Measurements from ENCODE around the gene CDRT4. TPM values are rescaled to one million over a fixed set of nuclear protein-coding genes. Genes with fewer than 3 reads are reported as not detected.

The CDRT4 gene
- total RNA-seq, 1 experiment from 2014 or later = 0.80 TPM

DNA sequence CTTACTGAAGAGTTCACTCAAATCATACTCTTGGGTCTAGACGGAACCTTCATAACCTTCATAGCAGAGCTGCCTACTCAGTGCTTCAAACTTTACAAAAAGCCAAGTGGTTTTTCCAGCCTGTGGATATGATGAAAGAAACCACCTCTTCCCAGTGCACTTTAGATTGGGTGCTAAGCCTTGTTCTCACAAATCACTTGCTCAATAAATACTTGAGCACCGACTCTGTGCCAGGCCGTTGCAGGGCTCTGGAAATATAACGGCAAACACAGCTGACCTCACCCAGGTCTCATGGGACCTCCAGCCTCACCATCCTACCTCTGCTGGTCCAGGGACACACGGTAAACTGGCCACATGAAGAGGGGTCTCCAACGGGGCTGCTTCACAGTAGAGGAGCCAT is 35.7 kb downstream of the CDRT4 start:
- DNase-seq (ENCODE audit: low read depth) = no peak

DNA sequence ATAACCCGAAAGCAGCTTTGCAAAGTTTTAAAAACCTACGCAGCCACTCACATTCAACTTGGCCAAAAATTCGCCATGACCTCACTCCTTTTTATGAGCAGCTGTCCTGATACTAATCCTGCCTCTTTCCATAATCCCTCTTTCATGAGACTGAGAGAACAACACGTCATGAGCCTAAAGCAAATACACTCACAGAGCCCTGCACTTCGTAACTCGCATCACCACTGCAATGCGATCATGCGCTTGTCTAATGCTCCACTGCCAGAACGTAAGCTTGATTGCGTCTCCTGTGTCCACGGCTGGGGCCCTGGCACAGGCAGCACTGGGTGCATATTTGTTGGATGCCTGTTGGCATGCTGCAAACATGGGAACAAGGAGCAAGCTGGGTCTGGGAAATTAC is 36.2 kb downstream of the CDRT4 start:
- no peak for DNase-seq (ENCODE audit: low read depth)

DNA sequence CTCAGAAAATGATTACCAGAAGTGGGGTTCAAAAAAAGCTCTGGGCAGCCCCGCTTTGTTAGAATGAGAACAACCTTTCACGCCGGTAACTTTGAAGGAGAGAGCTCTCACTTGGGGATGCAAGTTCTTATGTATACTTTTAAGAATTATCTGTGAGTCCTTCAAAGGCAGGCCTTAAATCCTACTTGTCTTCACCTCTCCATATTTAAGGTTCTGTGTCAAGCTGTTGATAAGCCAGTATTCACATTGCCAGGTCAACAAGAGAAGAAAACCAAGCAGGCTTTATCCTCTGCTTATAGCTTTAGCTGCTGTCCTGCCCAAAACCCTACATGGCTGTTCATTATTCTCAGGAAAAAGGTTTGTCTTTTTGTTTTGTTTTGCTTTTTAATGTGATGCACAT is 42.9 kb downstream of the CDRT4 start:
- DNase-seq (ENCODE audit: low read depth) = no peak

DNA sequence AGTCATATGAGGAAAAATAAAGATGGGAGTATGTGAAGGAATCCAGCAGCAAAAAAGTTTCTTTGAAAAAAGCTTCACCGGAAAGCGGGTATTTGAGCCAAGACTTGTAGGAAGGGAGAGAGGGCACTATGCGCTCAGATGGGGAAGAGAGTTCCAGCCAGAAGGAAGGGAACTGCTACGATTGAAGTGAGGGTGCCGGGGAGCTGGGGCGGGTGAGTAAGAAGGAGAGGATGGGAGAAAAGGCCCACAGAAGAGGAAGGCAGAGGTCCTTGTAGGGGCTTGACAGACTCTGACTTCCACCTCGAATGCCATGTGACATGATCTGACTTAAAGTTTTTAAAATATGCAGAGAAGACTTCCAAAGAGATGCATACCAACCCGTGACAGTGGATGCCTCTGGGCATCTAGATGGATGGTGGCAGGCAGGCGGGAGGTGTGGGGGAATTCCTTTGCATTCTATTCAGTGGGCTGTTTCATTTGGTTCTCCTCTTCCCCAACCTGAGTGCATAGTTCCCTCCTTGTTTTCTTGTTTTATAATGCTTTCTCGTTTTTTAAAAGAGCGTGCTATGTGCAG is 44.9 kb downstream of the CDRT4 start:
- no peak for DNase-seq (ENCODE audit: low read depth)

DNA sequence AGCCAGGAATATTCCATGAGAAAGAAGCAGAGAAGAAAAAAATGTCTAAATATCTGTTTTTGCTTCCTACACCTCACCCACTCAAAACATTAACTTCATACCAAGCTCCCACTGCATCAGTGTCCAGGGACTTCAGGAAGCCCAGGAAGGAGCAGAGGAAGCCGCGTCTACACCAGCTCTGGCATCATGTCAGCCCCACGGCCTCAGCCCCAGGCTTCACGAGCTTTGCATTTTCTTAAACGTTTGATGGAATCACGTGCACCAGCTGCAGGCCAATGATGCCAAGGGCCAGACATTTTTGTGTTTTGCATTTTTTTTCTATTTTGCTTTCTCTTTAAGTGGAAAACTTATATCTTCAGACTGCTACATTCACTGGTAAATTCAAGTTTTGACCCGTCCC is 48.6 kb downstream of the CDRT4 start:
- DNase-seq (ENCODE audit: low read depth) = no peak

DNA sequence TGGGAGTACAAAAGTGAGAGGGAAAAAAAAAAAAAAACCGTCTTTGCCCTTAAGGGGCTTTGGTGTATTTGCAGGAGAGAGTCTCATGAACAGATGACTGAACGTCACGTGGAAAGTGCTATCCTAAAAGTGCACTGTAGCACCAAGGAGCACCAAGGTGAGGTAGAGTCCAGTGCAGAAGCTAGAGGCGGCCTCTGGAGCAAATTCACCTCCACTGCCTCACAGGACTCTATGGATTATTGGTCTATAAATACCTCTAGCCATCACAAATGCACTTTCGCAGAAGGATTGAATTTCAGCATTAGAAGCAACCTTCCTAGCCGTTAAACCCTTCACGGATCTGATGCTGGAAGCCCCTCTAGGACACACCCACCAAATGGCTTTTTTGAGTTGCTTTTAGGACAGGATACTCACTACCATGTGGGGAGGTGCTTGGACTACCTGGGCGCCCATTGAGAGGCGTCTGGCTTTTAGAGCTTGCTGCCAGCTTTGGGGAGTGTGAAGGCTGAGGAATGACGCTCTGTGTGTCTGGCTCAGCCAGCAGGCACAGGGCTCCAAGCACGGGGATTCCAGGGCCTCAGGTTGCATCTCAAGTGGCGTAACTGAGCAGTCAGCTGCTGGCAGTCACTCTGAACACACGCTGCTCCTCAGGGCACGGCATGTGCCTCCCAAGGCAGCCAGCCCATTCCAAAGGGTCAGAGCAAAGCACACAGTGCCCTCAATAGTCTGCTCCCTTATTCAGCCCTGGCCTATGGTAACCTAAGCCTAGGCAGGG is 52.7 kb downstream of the CDRT4 start:
- peak; percentile 24 for DNase-seq (ENCODE audit: low read depth)

DNA sequence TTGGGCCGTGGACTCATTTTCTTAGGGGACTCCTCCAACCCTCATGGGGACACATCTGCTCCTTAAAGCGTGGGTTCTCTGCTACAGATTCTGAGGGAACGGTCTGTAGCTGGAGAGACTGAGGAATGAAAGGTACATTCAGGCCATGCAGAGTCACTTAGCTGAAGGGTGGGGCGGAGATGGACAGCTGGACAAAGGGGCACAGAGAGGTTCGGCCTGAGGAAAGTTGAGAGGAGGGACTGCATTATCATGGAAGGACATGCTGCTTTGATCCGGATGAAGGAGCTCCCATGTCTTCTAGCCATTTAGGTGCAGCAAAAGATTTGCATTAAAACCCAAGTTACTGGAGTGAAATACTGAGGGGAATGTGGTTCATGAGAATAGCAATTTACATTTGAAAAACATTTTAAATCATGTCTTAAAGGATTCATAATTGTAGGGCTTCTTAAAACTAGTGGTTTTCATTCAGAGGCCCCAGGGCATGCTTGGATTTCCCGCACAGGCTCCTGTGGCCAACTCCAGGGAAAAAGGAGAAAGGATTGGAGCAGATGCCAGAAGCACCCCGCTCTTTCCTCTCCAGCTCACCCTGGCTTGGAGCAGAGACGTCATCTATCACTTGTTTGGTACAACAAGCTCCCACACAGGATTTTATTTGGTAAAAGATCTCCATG is 54.2 kb downstream of the CDRT4 start:
- DNase-seq (ENCODE audit: low read depth) = no peak

DNA sequence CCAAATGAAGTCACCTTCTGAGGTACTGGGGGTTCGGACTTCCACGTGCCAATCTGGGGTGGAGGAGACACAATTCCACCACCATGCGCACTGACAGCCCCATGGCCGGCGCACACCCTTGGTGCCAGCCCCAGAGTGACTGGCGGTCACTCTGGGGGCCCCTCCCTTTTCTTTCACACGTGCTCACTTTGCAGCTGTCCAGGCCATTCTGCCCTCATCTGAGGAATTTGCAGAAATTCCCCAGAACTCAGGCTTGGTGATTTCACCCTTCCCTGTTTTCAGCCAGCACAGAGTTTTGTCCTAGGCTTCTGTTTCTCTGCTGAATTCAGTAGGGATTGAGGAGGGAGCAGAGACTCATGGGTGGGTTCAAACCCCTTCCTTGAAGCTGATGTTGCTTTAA is 54.8 kb downstream of the CDRT4 start:
- DNase-seq (ENCODE audit: low read depth) = no peak

DNA sequence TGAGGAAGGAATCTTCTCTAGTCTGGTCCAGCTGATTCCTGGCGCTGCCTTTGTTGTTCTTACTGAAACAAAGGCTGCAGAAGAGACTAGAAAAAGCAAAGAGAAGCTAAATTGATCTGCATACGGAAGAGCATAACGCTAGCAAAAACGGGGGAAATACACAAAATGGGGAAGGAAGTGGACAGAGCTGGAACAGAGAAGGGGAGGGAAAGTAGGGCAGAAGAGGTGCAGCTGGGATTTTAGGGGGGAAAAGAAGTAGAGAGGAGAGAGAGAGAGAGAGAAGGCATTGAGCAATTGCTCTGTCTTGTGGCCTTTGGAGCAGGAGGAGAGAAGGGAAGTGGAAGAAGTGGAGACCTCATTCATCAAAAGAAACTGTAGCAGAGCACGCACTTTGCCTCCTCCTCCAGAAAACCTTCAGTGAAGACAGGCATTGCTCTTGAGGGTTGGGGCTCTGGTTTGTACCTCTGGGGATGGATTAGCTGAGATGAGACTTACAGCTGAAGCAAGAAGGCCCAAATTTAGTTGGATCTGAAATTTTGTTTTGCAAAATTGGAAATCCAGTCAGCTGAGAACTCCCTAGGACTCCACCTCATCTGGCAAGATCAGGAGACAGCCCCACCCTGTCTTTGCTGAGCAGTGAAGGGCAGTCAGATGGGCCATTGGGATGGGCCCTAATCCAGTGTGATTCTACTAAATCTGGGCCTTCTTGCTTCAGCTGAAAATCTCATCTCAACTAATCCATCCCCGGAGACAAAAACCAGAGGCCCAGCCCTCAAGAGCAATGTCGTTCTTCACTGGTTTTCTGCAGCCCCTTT is 55.8 kb downstream of the CDRT4 start:
- no peak for DNase-seq (ENCODE audit: low read depth)

DNA sequence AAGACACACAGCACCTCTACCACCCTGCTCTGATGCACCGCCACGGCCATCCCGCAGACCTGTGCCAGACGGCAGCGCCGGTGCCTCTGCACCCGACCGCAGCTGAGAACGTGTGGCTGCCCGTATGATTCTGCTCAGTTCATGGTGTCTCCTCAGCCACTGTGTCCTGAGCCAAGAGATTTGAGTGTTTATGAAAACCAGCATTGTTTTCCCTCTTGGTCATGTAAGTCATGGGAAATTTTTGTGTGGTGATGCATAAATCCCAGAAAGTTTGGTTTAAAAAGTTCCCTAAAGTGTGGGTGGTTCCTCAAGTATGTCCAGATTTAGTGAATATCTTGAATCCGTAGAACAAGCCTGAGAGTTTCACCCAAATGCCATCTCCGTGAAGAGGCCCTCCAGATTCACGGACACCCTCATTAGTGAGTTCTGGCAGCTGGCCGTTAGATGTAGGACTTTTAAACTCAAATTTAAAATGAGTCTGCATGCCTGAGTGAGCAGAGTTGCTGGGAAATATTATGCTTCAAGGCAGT is 57.6 kb downstream of the CDRT4 start:
- DNase-seq (ENCODE audit: low read depth) = peak; percentile 84

DNA sequence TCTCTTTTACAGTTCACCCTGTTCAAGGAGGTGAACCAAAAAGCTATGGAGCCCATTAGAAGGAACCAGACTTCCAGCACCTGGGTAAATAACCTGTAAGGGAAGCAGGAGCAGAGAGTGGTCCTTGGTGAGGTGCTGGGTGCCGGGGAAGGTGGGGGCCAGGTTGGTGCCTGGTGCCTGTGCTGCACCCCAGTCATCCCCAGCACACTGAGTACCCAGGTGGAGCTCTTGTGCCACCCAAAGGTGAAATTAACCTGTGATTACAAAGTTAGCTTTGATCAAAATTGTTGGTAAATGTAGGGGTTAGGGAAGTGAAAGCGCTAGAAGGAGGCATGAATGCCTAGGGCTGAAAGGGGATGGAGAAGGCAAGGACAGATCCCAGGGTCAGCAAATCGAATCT is 58.6 kb downstream of the CDRT4 start:
- DNase-seq (ENCODE audit: low read depth) = peak; percentile 9

DNA sequence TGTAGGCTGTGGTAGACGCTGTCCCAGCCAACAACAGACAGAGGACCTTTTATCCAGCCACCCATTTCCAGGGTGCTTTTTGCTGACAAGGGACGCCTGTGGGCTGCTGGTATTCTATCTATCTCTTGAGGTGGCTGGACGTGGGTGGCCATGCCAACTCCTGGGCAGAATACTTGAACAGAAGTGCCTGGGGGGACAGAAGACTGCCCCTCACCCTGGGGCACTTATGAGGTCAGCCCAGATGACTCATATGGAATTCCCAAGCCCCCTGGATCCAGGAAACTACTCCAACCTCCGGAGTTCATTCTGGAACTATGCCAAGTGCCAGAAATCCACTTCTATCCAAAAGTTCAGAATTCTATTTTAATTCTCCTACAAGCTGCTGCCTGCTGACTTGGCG is 61.3 kb downstream of the CDRT4 start:
- DNase-seq (ENCODE audit: low read depth) = peak; percentile 73

DNA sequence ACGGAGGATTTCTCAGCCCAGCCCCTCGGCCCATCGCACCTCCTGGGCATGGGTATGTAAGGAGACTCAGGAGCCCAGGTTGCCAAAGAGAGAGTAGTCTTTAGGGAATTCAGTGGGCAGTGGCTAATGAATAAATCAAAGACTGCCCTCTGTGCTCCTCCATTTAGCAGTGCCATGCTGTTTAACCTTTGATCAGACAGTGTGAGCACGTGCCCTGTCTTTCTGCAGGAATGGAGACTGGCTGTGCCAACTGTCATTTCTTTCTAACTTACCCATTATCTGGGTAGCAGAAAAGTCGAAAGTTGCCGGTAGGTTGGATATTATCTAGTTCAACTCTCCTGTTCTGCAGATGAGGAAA is 62.4 kb downstream of the CDRT4 start:
- DNase-seq (ENCODE audit: low read depth) = no peak

DNA sequence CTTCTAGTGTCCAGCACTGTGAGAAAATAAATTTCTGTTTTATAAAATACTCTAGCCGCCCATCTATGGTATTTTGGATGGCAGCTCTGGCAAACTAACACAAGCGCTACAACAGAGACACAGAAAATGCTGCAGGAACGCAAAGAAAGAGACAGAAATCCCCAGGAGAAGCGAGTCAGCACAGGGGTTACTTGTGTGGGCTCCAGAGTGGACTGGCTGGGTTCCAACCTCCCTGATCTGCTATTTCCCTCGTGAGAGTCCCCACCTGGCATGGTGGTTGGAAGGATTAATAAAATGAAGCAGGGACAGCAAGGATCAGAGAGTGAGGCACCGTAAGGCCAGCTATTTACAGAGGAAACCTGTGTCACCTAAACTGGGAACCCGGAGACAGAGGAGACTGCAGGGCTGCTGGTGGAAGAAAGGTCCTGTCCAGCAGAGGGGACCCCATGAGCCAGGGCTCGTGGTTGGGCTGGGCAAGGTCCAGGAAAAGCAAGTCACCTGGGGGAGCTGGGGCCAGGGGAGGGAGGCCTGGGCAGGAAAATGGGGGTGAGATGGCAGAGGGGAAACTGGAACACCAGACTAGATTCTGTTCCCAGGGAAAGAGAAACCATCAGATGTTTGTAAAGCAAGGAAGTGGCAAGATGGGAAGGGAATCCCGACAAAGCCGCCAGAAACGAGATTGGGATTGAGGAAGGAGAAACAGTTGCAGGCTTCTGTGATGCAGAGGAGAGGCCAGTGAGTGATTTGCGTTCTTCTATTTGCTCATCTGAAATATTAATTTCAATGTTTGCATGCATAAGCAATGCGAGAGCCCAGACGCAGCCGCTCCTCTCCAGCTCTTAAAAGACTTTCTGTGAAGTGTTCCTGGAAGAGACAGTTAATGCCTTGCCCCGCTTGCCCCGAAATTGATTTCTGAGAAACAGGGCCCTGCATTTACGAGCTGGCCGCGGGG is 63.0 kb downstream of the CDRT4 start:
- peak; percentile 43 for DNase-seq (ENCODE audit: low read depth)

DNA sequence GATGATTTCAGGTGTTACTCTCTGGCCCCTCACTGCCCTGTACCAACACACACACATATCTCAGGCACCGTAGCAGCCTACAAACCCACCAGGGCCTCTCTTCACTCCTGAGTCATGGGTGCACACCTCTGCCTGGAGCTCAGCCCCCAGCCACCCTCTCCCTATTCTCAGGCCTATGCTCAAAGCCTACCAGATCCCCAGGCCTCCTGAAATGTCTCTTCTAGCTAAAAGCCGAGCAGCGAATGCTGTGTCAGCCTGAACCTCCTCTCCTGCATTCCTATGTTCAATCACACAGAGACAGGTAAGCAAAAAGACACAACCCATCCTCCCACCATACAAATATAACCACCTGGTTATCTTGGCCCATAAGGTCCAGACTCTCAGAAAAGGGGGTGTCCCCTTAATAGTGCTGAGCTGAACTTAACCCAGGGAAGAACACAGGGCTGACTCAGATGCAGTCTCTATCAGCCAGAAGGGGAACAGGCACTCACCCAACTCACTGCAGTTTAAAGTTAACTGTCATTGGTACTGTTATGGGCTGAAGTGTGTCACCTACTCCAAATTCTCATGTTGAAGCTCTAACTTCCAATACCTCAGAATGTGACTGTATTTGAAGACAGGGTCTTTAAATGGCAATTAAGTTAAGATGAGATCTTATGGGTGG is 64.0 kb downstream of the CDRT4 start:
- DNase-seq (ENCODE audit: low read depth) = no peak

DNA sequence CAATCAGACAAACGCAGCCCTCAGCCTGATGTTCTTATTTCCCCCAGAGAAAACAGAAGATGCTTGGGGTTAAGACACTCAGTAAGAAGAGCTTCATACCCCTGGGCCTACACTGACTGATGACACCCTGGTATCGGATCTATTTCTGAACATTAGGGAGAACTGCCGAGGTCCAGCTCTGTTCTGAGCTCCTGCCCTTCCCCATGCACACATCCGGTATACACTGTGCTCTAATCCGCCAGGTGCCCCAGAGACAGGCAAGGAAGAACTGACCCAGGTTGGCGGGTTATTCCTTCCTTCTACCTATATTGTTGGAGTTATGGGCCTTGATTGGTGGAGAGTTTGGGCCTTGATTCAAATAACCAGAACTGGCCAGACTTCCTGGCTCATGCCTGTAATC is 68.0 kb downstream of the CDRT4 start:
- no peak for DNase-seq (ENCODE audit: low read depth)

DNA sequence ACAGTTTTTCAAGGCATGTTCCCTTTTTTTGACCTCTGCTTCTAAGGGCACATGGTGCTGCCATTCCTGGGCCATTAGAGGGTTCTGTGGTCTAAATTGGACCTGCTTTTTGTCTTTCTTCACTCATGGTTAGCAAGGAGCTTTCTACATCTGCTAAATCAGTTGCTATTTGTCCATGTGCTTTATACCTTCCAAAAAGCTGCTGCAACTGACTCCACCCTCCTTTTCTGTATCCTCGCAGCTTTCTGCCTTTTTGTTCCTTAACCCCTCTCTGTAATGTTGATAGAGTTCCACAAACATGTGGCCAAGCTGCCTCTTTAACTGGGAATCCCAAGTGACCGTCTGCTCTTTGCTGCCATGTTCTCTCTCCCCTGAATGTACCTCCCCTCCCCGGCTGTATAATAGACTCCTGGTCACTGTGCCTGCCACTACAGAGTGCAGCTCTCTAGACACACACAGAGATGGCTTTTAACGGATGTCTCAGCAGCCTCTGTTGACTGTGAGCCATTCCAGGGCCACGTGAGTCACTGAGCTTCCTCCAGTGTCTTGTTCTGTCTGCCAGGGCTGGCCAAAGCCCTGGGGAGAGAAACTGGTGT is 68.6 kb downstream of the CDRT4 start:
- peak; percentile 79 for DNase-seq (ENCODE audit: low read depth)

DNA sequence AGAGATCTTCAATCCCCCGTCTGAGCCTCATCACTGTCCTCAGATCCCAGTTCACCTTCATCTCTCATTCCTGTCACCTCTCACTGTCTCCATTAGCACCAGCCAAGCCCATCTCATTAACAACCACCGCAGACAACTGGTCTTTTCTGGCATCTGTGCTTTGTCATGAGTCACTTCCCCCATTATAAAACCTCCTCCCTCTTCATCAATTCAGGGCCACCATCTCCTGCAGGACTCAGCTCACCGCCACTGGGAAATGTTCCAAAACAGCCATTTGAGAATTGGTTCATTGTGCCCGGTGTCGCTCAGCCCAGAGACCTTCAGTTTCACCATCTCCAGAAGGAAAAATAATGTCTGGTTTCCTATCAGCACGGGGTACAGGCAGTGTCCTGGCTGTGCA is 69.1 kb downstream of the CDRT4 start:
- peak; percentile 90 for DNase-seq (ENCODE audit: low read depth)

DNA sequence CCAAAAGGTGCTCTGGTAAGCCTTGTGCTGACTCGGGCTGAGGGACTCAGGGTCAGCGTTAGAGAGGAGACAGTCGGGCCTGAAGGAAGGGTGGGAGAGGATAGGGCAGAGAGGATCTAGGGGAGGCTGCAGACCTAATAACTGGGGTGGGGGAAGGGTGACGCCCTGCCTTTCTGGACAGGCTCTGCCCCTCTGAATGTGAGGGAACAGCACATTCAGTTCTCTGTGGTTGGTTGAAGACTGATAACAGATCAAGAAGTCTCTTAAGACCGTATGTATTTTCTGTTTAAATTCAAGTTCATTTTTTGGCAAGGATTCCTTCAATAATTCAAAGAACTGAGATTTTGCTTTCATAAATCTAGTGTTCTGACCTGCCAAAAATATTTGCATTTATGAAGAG is 69.8 kb downstream of the CDRT4 start:
- no peak for DNase-seq (ENCODE audit: low read depth)

DNA sequence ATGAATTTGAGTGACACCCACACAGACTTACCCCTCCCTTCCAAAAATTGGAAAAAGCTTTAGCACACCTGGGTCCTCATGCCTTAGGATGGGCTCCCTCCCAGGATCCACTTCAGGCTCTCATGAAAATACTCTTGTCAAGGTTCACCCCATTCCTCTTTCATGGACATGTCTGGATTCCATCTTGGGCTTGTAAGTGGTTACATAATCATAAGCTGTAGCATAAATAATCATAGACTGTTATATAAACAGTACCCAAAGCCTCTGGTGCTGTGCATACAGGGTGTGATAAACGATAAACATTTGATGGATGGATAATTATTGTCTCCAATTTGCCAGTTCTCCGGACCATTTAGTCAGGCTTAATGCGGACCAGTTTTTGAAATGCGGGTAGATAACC is 72.3 kb downstream of the CDRT4 start:
- DNase-seq (ENCODE audit: low read depth) = no peak

All from Daoy (cell line).